Endothelial cell of umbilical vein (primary cell): ENCODE data around the gene PSTK. TPM values are rescaled to one million over a fixed set of nuclear protein-coding genes. Genes with fewer than 3 reads are reported as not detected.

Source experiments
- BruUV-seq: library from RNA; stranded (reverse); fragments of 400-500 nt; replicated peaks from 2 replicates; lab custom pipeline; 2021; lab: Mats Ljungman, UMichigan
- CTCF ChIA-PET: fragments of 300-600, 350-600 bp; sonication (Branson Sonifier 250); formaldehyde crosslinking; loops from one replicate; lab custom pipeline; 2021; ENCODE audit warnings: antibody characterized with exemption, inconsistent platforms; lab: Charles Lee
- POLR2A ChIA-PET: fragments of 300-600, 350-600 bp; sonication (Branson Sonifier 250); formaldehyde crosslinking; loops from one replicate; lab custom pipeline; 2021; ENCODE audit warnings: antibody characterized with exemption, inconsistent platforms; lab: Charles Lee
- DNase-seq: peaks from one replicate; pipeline ENCODE4 v3.0.0-alpha.2; 2011; ENCODE audit warnings: low read depth, low spot score
- FAIRE-seq: peaks from 2 replicates; lab custom pipeline; 2011; peaks lifted over from hg19 to GRCh38; lab: Jason Lieb, UNC
- H2AFZ ChIP-seq: 2 replicates; pipeline ENCODE4 v1.6.0; 2012; ENCODE audit warnings: low read depth, low read length, control low read depth, inconsistent platforms
- H3K27ac ChIP-seq: 2 replicates; pipeline ENCODE4 v1.5.1; 2011; ENCODE audit warnings: low read depth, mild to moderate bottlenecking, control low read depth, low read length, moderate library complexity; ENCODE audit not compliant: insufficient read depth
- H3K27me3 ChIP-seq, 2 experiments: 2 replicates each; pipeline versions ENCODE4 v1.6.0 to v1.6.1; 2011; ENCODE audit warnings: low read length in 2 of 2, mixed read lengths in 1 of 2; ENCODE audit not compliant: control insufficient read depth in 2 of 2, insufficient read depth in 2 of 2
- H3K36me3 ChIP-seq, 2 experiments: 2 replicates in 1 of 2; 3 replicates in 1 of 2; pipeline ENCODE4 v1.5.1; 2011; ENCODE audit warnings: low read length in 2 of 2, mild to moderate bottlenecking in 1 of 2, moderate library complexity in 1 of 2; ENCODE audit not compliant: control insufficient read depth in 2 of 2, insufficient read depth in 2 of 2; ENCODE audit errors: extremely low read depth in 1 of 2
- H3K4me1 ChIP-seq: 3 replicates; pipeline ENCODE4 v1.5.1; 2011; ENCODE audit warnings: mild to moderate bottlenecking, low read length; ENCODE audit not compliant: control insufficient read depth, insufficient read depth; ENCODE audit errors: extremely low read depth
- H3K4me2 ChIP-seq: 2 replicates; pipeline ENCODE4 v1.6.1; 2011; ENCODE audit warnings: low read length, control low read depth, mixed read lengths; ENCODE audit not compliant: insufficient read depth
- H3K4me3 ChIP-seq, 3 experiments: fragments of 200-600 bp in 1 of 3; sonication (generic), shearing (Covaris generic) in 1 of 3; replicated peaks in 1 of 3; 2 replicates each; pipeline ENCODE4 v1.5.1; 2011 to 2016; ENCODE audit warnings: control low read depth in 3 of 3, low read length in 3 of 3, mild to moderate bottlenecking in 2 of 3, inconsistent platforms in 1 of 3, low read depth in 1 of 3, moderate library complexity in 1 of 3; ENCODE audit not compliant: insufficient read depth in 1 of 3
- H3K79me2 ChIP-seq: 2 replicates; pipeline ENCODE4 v1.6.0; 2012; ENCODE audit warnings: low read length, inconsistent platforms; ENCODE audit not compliant: control insufficient read depth, insufficient read depth
- H3K9ac ChIP-seq: replicated peaks from 2 replicates; pipeline ENCODE3; 2011; ENCODE audit warnings: low read length, control low read depth; ENCODE audit not compliant: insufficient read depth; ENCODE audit errors: extremely low read depth
- H3K9me1 ChIP-seq: replicated peaks from 3 replicates; pipeline ENCODE4 v1.6.0; 2011; ENCODE audit warnings: mild to moderate bottlenecking, low read length; ENCODE audit not compliant: control insufficient read depth, insufficient read depth; ENCODE audit errors: extremely low read depth
- H3K9me3 ChIP-seq: replicated peaks from 2 replicates; pipeline ENCODE4 v1.5.1; 2012; ENCODE audit warnings: low read length, inconsistent platforms; ENCODE audit not compliant: control insufficient read depth, insufficient read depth
- H4K20me1 ChIP-seq: replicated peaks from 2 replicates; pipeline ENCODE3; 2011; ENCODE audit warnings: mild to moderate bottlenecking, low read length; ENCODE audit not compliant: control insufficient read depth, insufficient read depth; ENCODE audit errors: extremely low read depth
- CTCF ChIP-seq, 2 donors: IDR thresholded peaks; 1 replicate in 1 of 2; 2 replicates in 1 of 2; pipeline ENCODE4 v1.5.1; 2011; ENCODE audit warnings: low read length in 2 of 2, mild to moderate bottlenecking in 2 of 2, moderate library complexity in 2 of 2, control low read depth in 1 of 2, inconsistent platforms in 1 of 2, low read depth in 1 of 2; ENCODE audit not compliant: insufficient read depth in 1 of 2; ENCODE audit errors: extremely low read depth in 1 of 2
- EZH2 ChIP-seq: IDR thresholded peaks from 2 replicates; pipeline ENCODE4 v1.6.1; 2012; ENCODE audit warnings: borderline replicate concordance, low read depth, mild to moderate bottlenecking, moderate library complexity, low read length, inconsistent platforms; ENCODE audit not compliant: severe bottlenecking
- FOS ChIP-seq: IDR thresholded peaks from 2 replicates; pipeline ENCODE4 v1.6.1; 2011; ENCODE audit warnings: mild to moderate bottlenecking, low read length, moderate library complexity, borderline replicate concordance; ENCODE audit not compliant: insufficient read depth
- GATA2 ChIP-seq: IDR thresholded peaks from 2 replicates; pipeline ENCODE4 v1.7.0; 2011; ENCODE audit warnings: low read depth, mild to moderate bottlenecking, moderate library complexity, mixed read lengths, low read length; ENCODE audit not compliant: insufficient read length, insufficient read depth
- JUN ChIP-seq: IDR thresholded peaks from 2 replicates; pipeline ENCODE4 v1.6.1; 2011; ENCODE audit warnings: borderline replicate concordance, low read depth; ENCODE audit not compliant: insufficient read length, insufficient read depth
- MYC ChIP-seq: IDR thresholded peaks from one replicate; pipeline ENCODE4 v1.6.1; 2011; ENCODE audit warnings: mild to moderate bottlenecking, low read depth, low read length
- POLR2A ChIP-seq: IDR thresholded peaks from 2 replicates; pipeline ENCODE4 v1.6.1; 2012; ENCODE audit warnings: low read depth, mild to moderate bottlenecking, control low read depth, low read length
- POLR2AphosphoS5 ChIP-seq: IDR thresholded peaks from 2 replicates; pipeline ENCODE4 v1.6.1; 2012; ENCODE audit warnings: low read depth, mild to moderate bottlenecking, control low read depth, low read length, moderate library complexity; ENCODE audit not compliant: insufficient read depth
- dilution Hi-C: fragments of 300-500 bp; cut with MboI; formaldehyde crosslinking; loops from one replicate; pipeline ENCODE4 v1.15.0; 2019; ENCODE audit warnings: low sequenced_read_pairs; ENCODE audit not compliant: extremely low pct_ligation_motif_present
- intact Hi-C: fragments of 100-400 bp; cut with micrococcal nuclease; formaldehyde crosslinking; loops from one replicate; pipeline ENCODE4 v1.10.0; 2022
- polyA plus RNA-seq, 4 experiments: library from polyadenylated mRNA; depleted of rRNA in 3 of 4; stranded (reverse) in 3 of 4; unstranded in 1 of 4; fragments of >200 nt; gene quantifications; 2 replicates each; pipeline versions ENCODE4 v1.2.1 to v1.2.3, GENCODE V29; 2011 to 2012; ENCODE audit warnings: missing spikeins in 1 of 4
- total RNA-seq: library from RNA; stranded (reverse); gene quantifications from 2 replicates; pipeline ENCODE4 v1.2.3, GENCODE V29; 2021
- TF ChIP-seq, protein P1 (sequence below): IDR thresholded peaks from 2 replicates; pipeline ENCODE4 v1.6.1; 2011; ENCODE audit not compliant: insufficient read depth, insufficient read length

Gene PSTK
- total and polyA plus RNA-seq, 2 donors (not counting 3 experiments of a cell fraction or from before 2014, with no cell fraction given) = 2.2 to 2.7 TPM

- H4K20me1 ChIP-seq = no peaks in the 10 kb centered on the region
- H2AFZ ChIP-seq = no peak overlapping the region
- no peak for DNase-seq
- BruUV-seq = no TSS peak
- no peak overlapping the region for H3K4me3 ChIP-seq
- H3K27ac ChIP-seq = no peak overlapping the region
- CTCF ChIA-PET = interaction anchor here (1.7 to 2.1 kb wide), 2 partner anchors 14 to 18 kb away, joined by 6 to 11 read pairs; partner anchors contain the start of gene PSTK
- H3K9me3 ChIP-seq = no peaks in the 10 kb centered on the region
- H3K9me1 ChIP-seq = no peaks in the 10 kb centered on the region
- TF ChIP-seq CTCF (IDR thresholded peaks at IDR 0.05; ENCODE audit: extremely low read depth in 1 of 2, insufficient read depth in 1 of 2, low read depth in 1 of 2, low read length in 2 of 2) = no peak
- TF ChIP-seq JUN = no peak
- no peak for TF ChIP-seq POLR2A
- TF ChIP-seq FOS = no peak
- TF ChIP-seq MYC = no peak
- no peak overlapping the region for H3K4me2 ChIP-seq
- intact Hi-C loops (no loop called here), dilution Hi-C loops (no loop called here)
- no peak overlapping the region for H3K9ac ChIP-seq
- FAIRE-seq = no peak
- H3K79me2 ChIP-seq = peaks cover 44% of the 10 kb centered on the region
- peaks cover 4% of the 10 kb centered on the region for H3K4me1 ChIP-seq
- no peaks in the 10 kb centered on the region for H3K27me3 ChIP-seq
- peaks cover 3 to 4% of the 10 kb centered on the region in 2 experiments for H3K36me3 ChIP-seq
- POLR2A ChIA-PET = no interaction called here
Observed at GRCh38 chr10:122998934-122999333, 18.7 kb downstream of the PSTK start.

DNA sequence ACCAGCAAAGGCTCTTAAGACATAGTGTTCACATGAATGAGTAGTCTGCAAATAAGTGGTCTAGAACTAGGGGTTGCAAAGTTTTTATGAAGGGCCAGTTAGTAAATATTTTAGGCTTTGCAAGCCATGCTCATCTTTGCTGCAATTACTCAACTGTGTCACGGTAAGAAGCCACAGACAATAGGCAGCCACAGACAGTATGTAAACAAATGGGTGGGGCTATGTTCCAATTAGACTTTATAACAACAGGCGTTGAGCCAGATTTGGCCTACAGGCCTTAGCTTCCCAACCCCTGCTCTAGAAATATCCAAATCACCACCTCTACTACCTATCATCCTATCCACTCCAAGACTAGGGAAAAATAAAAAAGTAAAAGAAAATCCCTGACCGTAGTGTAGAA, 19.1 kb downstream of the PSTK start:
- Histone ChIP-seq H3K9me1 (no peaks in the 10 kb centered on the region), H3K9me3 (no peaks in the 10 kb centered on the region), H3K4me2 (no peak overlapping the region), H3K79me2 (peaks cover 48% of the 10 kb centered on the region), H3K27ac (no peak overlapping the region), H3K27me3 (no peaks in the 10 kb centered on the region), H3K4me3 (no peak overlapping the region), H3K36me3 (peaks cover 2% of the 10 kb centered on the region in 2 experiments), H3K9ac (no peak overlapping the region), H3K4me1 (peaks cover 4% of the 10 kb centered on the region), H2AFZ (no peak overlapping the region), H4K20me1 (no peaks in the 10 kb centered on the region)
- FAIRE-seq (no peak), DNase-seq (no peak)
- intact Hi-C loops = no loop called here
- ChIA-PET CTCF (interaction anchor here (1.7 to 2.1 kb wide), 2 partner anchors 15 to 18 kb away, joined by 6 to 11 read pairs; partner anchors contain the start of gene PSTK), POLR2A (no interaction called here)
- no peak for TF ChIP-seq POLR2A
- no peak for TF ChIP-seq POLR2AphosphoS5
- TF ChIP-seq EZH2 = no peak
- TF ChIP-seq GATA2 = no peak
- no peak for TF ChIP-seq JUN
- TF ChIP-seq, protein P1, sequence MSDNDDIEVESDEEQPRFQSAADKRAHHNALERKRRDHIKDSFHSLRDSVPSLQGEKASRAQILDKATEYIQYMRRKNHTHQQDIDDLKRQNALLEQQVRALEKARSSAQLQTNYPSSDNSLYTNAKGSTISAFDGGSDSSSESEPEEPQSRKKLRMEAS = no peak
- TF ChIP-seq MYC = no peak
- TF ChIP-seq CTCF (IDR thresholded peaks at IDR 0.05; ENCODE audit: extremely low read depth in 1 of 2, insufficient read depth in 1 of 2, low read depth in 1 of 2, low read length in 2 of 2) = no peak
- no peak for TF ChIP-seq FOS
- no TSS peak for BruUV-seq
- dilution Hi-C loops = no loop called here
